Measurements from ENCODE around the gene FOXP3. TPM values are rescaled to one million over a fixed set of nuclear protein-coding genes. Genes with fewer than 3 reads are reported as not detected.

Gene FOXP3, protein sequence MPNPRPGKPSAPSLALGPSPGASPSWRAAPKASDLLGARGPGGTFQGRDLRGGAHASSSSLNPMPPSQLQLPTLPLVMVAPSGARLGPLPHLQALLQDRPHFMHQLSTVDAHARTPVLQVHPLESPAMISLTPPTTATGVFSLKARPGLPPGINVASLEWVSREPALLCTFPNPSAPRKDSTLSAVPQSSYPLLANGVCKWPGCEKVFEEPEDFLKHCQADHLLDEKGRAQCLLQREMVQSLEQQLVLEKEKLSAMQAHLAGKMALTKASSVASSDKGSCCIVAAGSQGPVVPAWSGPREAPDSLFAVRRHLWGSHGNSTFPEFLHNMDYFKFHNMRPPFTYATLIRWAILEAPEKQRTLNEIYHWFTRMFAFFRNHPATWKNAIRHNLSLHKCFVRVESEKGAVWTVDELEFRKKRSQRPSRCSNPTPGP
- total RNA-seq (2.0 TPM), polyA plus RNA-seq (ENCODE audit: insufficient read depth, low read depth, low replicate concordance) (0.45 TPM)
- long read RNA-seq, donor 1, result 0 reads
- long read RNA-seq, donor 2, result 0 reads
- long read RNA-seq, donor 3, result 0 reads
- long read RNA-seq, donor 4, result 0 reads
- long read RNA-seq, donor 5, result 0 reads
- long read RNA-seq, donor 6, result 0 reads
- long read RNA-seq, donor 7, result 0 reads
- long read RNA-seq, donor 8, result 0 reads
- long read RNA-seq, donor 9, result 0 reads
- long read RNA-seq, donor 10, result 0 reads

DNA sequence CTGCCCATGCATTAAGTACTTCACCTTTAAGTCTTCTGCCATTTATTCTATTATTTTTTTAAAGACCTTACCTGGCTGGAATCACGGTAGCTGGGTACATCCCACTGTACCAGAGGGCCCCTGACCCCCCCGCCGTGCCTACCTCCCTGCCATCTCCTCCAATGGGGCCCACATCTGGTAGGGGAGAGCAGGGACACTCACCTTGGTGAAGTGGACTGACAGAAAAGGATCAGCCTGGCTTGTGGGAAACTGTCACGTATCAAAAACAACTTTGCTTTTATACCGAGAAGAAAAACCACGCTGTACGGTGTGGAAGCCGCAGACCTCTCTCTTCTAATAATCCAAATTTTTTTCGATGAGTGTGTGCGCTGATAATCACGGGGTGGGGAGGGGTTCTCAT lies at the start of gene FOXP3:
TSS of gene FOXP3 (minus strand) at position 251 of the 400 bp plus-strand sequence. CDS start 6,205 bp downstream, outside the sequence.
- Histone ChIP-seq H3K4me1 (ENCODE audit: control insufficient read depth in 2 of 3, insufficient read depth in 2 of 3, low read depth in 1 of 3, low read length in 3 of 3) (peaks cover 0 to 4% (median 0%) of the 10 kb centered on the region in 3 donors), H3K4me3 (ENCODE audit: low read length in 3 of 3) (no peak within 1 kb of the TSS), H3K36me3 (ENCODE audit: control insufficient read depth in 2 of 3, insufficient read depth in 3 of 3, low read length in 3 of 3) (no peaks in the 10 kb centered on the region), H3K9me3 (ENCODE audit: control insufficient read depth in 2 of 3, insufficient read depth in 1 of 3, low read length in 3 of 3) (no peaks in the 10 kb centered on the region), H3K27me3 (ENCODE audit: control insufficient read depth, insufficient read depth, low read length) (no peaks in the 10 kb centered on the region), H3K9ac (ENCODE audit: low read length in 3 of 3) (no peak within 1 kb of the TSS), H3K27ac (ENCODE audit: low read depth in 2 of 2, low read length in 2 of 2) (no peak within 1 kb of the TSS)
- no peak for FAIRE-seq
- TF ChIP-seq, protein P1, sequence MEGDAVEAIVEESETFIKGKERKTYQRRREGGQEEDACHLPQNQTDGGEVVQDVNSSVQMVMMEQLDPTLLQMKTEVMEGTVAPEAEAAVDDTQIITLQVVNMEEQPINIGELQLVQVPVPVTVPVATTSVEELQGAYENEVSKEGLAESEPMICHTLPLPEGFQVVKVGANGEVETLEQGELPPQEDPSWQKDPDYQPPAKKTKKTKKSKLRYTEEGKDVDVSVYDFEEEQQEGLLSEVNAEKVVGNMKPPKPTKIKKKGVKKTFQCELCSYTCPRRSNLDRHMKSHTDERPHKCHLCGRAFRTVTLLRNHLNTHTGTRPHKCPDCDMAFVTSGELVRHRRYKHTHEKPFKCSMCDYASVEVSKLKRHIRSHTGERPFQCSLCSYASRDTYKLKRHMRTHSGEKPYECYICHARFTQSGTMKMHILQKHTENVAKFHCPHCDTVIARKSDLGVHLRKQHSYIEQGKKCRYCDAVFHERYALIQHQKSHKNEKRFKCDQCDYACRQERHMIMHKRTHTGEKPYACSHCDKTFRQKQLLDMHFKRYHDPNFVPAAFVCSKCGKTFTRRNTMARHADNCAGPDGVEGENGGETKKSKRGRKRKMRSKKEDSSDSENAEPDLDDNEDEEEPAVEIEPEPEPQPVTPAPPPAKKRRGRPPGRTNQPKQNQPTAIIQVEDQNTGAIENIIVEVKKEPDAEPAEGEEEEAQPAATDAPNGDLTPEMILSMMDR (IDR thresholded peaks at IDR 0.05; ENCODE audit: borderline replicate concordance, extremely low read depth, insufficient read depth), result no peak
- intact Hi-C loops (cut with DNase I), result no loop called here
- DNase-seq, result peak in 1 of 5 donors; percentile 18

- no peak overlapping the region for H3K27ac ChIP-seq (ENCODE audit: low read depth in 2 of 2, low read length in 2 of 2)
- FAIRE-seq (no peak), DNase-seq (no peak)
- no peaks in the 10 kb centered on the region for H3K9me3 ChIP-seq (ENCODE audit: control insufficient read depth in 2 of 3, insufficient read depth in 1 of 3, low read length in 3 of 3)
- TF ChIP-seq, protein P1 (IDR thresholded peaks at IDR 0.05; ENCODE audit: borderline replicate concordance, extremely low read depth, insufficient read depth), result no peak
- no peaks in the 10 kb centered on the region for H3K36me3 ChIP-seq (ENCODE audit: control insufficient read depth in 2 of 3, insufficient read depth in 3 of 3, low read length in 3 of 3)
- H3K4me1 ChIP-seq (ENCODE audit: control insufficient read depth in 2 of 3, insufficient read depth in 2 of 3, low read depth in 1 of 3, low read length in 3 of 3), result no peaks in the 10 kb centered on the region
- no peak overlapping the region for H3K9ac ChIP-seq (ENCODE audit: low read length in 3 of 3)
- H3K27me3 ChIP-seq (ENCODE audit: control insufficient read depth, insufficient read depth, low read length), result no peaks in the 10 kb centered on the region
- no peak overlapping the region for H3K4me3 ChIP-seq (ENCODE audit: low read length in 3 of 3)
- intact Hi-C loops (cut with DNase I), result no loop called here
These were observed 47.7 kb upstream of the FOXP3 start for GRCh38 chrX:49312176-49312575.

DNA sequence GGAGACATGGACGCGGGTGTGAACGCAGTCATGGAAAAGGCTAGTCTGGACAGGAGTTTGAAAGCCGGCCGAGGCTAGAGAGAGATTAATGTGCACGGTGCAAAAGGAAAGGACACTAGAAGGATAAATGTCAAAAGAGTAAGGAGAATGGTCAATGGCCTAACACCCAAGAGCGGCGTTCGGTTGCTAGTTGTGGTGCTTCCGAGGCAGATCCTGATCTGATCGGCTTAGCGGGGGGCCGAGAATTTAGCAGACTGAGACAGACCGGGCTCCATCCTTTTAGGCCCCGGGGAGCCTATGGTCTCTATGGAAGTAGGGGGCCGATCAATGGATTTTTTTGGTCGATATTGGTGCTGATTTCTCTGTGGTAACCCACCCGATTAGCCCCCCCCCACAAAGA lies 45.9 kb upstream of the FOXP3 start:
- H3K9me3 ChIP-seq (ENCODE audit: control insufficient read depth in 2 of 3, insufficient read depth in 1 of 3, low read length in 3 of 3), result no peaks in the 10 kb centered on the region
- H3K27me3 ChIP-seq (ENCODE audit: control insufficient read depth, insufficient read depth, low read length), result no peaks in the 10 kb centered on the region
- no peak overlapping the region for H3K9ac ChIP-seq (ENCODE audit: low read length in 3 of 3)
- DNase-seq (no peak), FAIRE-seq (no peak)
- intact Hi-C loops (cut with DNase I), result no loop called here
- H3K4me1 ChIP-seq (ENCODE audit: control insufficient read depth in 2 of 3, insufficient read depth in 2 of 3, low read depth in 1 of 3, low read length in 3 of 3), result no peaks in the 10 kb centered on the region
- H3K4me3 ChIP-seq (ENCODE audit: low read length in 3 of 3), result peak overlapping the region in 1 of 3 donors; percentile 49
- H3K27ac ChIP-seq (ENCODE audit: low read depth in 2 of 2, low read length in 2 of 2), result no peak overlapping the region
- no peaks in the 10 kb centered on the region for H3K36me3 ChIP-seq (ENCODE audit: control insufficient read depth in 2 of 3, insufficient read depth in 3 of 3, low read length in 3 of 3)
- TF ChIP-seq, protein P1 (IDR thresholded peaks at IDR 0.05; ENCODE audit: borderline replicate concordance, extremely low read depth, insufficient read depth), result no peak
